NCI-H1105 treated with DMSO at 0.1 percent for 48 hours (cell line): ENCODE results near the gene NPFFR1.
"Not testable (repeated sequence)": the region's sequence is repeated elsewhere in the genome, so short reads cannot be mapped to it uniquely, and the experiment has no call there.

Experiments used
- DNase-seq: peaks from one replicate; lab custom pipeline; 2025; lab: John Stamatoyannopoulos, UW

Gene NPFFR1

DNA sequence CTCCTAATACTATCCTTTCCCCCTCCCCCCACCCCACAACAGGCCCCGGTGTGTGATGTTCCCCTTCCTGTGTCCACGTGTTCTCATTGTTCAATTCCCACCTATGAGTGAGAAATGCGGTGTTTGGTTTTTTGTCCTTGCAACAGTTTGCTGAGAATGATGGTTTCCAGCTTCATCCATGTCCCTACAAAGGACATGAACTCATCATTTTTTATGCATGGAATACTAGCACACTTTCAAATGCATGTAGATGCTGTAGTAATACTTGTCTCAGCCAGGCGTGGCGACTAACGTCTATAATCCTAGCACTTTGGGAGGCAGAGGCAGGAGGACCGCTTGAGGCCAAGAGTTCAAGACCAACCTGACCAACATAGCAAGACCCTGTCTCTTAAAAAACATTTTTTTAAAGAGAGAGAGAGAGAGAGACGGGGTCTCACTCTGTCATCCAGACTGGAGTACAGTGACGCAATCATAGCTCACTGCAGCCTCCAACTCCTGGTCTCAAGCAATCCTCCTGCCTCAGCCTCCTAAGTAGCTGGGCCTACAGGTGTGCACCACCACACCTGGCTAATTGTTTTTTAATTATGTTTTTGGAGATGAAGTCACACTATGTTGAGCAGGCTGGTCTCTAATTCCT is 60.9 kb downstream of the NPFFR1 start:
- not testable (repeated sequence) for DNase-seq

GRCh38 chr10:70222340-70222794 is 61.4 kb downstream of the NPFFR1 start:
- DNase-seq, result no peak

DNA sequence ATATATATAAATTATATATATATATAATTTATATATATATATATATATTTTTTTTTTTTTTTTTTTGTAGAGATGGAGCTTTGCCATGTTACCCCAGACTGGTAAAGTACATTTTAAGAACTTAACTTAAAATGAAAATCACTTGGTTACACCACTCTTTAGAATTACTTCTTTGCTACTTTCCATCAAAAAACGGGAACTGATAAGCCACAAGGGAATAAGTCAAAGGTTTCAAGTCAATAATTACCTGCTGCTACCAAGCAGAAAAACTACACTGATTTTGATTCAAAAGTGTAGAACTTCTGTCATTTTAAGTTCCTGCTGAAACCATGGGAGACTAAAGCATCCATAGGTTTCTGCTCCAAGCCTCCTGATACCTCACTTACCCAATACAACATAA is 62.8 kb downstream of the NPFFR1 start:
- DNase-seq, result no peak

DNA sequence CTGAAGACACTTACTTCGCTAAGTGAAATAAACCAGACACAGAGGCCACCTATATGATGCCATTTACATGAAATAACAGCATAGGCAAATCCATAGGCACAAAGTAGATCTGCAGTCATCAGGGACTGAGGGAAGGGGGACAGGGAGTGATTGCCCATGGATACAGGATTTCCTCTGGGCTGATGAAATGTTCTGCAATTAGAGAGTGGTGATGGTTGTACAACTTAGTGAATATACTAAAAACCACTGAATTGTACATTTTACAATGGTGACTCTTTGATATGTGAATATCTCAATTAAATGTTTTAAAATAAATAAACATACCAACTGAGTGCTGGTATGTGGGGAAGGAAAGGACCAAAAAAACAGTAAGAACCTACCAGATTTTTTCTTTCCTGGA is 70.9 kb downstream of the NPFFR1 start:
- DNase-seq, result no peak

- DNase-seq, result no peak
Measured at GRCh38 chr10:70212277-70212676, 71.5 kb downstream of the NPFFR1 start.

GRCh38 chr10:70206762-70207161 is 77.0 kb downstream of the NPFFR1 start:
- DNase-seq, result no peak

DNA sequence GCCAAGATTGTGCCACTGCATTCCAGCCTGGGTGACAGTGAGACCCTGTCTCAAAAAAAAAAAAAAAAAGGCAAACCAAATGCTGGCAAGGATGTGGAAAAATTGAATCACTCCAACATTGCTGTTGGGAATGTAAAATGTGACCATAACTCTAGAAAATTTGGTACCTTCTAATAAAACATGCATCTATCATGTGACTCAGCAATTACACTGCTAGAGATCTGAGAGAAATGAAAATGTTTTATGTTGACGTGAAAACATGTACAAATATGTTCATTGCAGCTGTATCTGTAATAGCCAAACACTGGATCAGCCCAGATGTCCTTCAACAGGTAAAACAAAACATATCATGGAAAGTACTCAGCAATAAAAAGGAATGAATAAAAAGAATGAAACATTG is 82.7 kb downstream of the NPFFR1 start:
- DNase-seq, result no peak

GRCh38 chr10:70198696-70199466 is 84.9 kb downstream of the NPFFR1 start:
- DNase-seq, result no peak
